NCI-H1436 (cell line): ENCODE results near the gene PSMB11.

Experiments
- DNase-seq: peaks from one replicate; lab custom pipeline; 2025; lab: John Stamatoyannopoulos, UW

Gene PSMB11

GRCh38 chr14:23060536-23061260, 18.7 kb downstream of the PSMB11 start:
- DNase-seq, result no peak

DNA sequence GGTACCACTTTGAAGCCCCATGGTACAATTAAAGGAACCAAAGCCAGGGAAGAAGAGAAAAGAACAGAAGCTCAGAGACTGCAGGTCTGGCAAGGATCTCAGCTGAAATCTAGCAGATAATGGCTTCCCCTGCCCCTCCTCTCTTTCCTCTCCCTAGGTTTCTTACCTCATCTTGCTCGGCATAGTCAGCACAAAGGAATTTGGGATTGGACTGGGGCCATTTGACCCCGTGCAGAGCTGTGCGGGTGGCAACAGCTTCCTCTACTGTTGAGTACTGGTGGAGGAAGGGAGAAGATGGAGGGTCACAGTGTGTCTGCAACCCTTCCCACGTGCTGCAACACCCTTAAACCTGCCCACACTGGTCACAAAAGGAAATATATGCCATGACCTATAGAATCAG, 20.0 kb downstream of the PSMB11 start:
- DNase-seq, result no peak

- no peak for DNase-seq
These were observed 21.6 kb downstream of the PSMB11 start for GRCh38 chr14:23063601-23064000.

- no peak for DNase-seq
These were observed 24.4 kb downstream of the PSMB11 start for GRCh38 chr14:23066368-23066767.

DNA sequence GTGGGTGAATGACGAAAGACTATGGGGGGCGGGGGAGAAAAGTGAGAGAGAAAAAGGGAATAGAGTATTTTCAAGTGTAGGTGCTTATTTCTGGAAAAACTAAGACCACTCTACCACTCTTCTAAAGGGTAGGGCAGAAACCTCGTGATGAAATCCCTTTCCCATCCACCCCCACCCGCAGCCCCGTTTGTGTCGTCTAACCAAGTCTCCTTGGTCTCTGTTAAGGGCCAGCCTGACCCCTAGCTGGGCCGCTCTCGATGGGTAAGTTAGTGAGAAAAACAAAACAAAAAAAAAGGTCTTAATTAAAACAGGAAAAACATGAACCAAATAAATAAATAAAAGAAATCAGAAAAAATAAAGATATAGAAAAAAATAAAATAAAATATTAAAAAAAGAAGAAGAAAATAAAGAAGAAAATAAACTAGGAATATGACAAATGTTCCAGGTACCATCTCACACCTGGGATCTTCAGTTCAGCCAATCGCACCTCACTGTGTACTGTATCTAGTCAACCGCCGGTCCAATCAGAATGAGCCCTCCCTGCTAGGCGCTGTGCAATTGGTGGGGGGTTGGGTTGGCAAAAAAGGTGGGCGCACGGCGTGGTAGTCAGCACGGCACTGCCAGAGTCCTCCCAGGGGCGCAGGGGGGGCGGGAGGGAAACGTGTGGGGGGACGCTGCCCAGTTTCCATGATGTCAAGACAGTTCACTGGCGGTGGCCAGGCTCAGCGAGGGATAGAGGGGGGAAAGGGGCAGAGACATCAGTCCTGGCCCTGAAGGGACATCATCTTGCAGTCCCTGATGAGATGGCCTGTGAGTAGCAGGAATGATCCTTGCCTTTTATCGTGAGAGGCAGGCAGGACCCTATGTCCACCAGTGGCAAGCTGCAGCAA, 25.1 kb downstream of the PSMB11 start:
- no peak for DNase-seq

DNA sequence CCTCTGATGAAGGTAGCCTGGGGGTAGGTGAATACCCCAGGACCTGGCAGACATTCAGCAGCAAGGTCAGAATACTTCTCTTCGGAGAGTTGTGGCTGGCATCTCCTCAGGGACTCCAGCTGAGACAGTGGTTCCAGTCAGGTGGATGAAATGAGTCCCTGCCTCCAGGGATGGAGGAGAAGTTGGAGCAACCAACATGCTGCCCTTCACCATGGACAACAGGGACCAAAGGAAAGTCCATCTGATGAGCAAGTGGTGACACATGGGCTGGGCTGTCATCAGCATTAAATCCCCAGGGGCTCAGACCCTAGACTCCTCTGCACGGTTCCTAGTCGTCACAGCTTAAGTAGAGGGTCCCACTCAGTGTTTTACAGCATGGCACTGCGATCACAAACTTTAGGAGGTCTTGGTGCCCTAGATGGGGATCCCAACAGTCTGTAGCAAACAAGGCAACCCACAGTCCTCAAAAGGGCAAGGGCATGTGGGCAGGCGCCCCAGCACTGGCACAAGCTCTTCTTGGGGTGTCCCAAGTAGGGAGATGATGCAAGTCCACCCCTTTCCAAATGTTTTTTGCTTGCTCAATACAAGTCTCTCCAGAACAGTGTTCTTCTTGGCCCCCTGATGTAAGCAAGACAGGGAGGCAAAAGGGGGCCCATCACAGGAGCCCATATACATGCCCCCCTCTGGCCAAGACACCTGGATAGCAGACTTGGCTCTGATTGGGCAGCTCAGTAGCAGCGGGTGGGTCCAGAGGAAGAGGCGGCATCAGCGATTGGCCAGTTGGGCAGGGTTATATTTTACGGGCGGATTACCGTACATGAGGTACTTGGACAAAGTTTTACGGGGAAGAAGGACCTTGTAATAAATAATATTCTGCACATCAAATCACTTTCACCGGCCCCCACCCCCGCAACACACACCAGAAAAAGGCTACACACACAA, 26.1 kb downstream of the PSMB11 start:
- no peak for DNase-seq

- DNase-seq, result no peak
These were observed 26.9 kb downstream of the PSMB11 start for GRCh38 chr14:23068789-23069412.

GRCh38 chr14:23069413-23069806, 27.4 kb downstream of the PSMB11 start:
- DNase-seq, result no peak

DNA sequence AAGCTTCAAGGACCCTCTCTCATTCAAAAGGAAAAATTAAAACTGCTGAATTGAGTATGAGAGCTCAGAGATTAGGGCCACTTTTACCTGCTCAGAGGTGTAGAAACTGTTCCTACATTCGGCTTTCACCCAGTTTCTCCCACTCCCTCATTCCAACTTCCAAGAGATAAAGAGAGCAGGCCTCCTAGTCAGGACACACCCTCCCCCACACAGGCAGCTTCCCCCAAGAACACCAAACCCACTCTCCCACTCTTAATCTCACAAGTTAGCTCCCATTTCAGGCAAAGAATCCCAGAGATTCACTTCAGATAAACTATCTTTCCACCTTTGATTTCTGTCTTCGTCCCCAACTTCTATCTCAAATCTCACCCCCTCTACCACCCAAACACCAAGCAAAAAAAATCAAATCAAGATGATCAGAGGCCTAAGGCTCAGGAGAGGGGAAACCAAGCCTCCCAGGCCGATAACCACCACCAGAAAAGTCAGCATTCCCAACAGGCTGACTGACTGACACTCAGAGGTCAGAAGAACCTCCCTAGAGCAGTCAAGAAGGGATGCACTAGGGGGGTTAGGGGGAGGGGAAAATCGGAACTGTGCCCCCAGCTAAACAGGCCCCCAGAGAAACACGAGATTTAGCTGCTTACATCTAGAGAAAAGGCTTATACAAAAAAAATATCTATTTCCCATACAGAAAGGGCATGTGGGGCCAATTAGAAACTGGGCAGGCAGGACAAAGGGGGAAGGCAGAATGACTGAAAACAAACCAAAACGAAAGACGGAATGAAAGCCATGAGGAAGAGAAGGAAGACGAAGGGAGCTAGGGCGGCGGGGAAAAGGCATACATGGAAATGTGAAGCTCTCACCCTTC, 28.5 kb downstream of the PSMB11 start:
- no peak for DNase-seq

DNA sequence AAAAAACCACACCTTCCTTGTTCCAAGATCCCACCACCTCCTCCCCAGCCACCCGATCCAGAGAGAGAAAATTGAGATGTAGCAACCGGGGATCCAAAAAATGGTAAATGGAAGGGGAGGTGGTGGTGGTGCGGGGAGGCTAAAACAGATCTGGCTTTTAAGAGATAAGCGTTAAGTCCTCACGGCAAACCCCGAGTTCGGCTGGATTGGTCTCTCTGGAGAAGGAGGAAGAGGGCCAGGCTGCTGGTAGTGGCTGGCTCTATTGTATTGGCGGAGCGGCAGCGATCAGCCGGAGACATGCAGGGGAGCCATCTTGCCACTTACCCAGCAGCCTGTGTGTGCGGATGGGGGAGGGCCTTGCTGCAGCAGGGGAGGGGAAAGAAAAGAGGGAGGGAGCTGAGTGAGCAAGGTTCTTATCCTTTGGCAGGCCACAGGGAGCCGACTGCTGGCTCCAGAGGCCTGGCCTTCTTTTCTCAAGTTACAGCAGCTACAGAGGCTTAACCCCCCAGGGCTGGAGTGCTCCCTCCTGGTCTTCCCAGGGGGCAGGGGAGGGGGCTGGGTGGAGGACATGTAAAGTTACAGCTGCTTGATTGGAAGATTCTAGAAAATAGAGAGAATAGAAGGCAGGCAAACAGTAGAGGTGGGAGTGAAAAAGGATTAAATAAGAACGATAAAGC, 29.4 kb downstream of the PSMB11 start:
- DNase-seq, result no peak

- no peak for DNase-seq
These were observed 30.0 kb downstream of the PSMB11 start for GRCh38 chr14:23071921-23072539.

DNA sequence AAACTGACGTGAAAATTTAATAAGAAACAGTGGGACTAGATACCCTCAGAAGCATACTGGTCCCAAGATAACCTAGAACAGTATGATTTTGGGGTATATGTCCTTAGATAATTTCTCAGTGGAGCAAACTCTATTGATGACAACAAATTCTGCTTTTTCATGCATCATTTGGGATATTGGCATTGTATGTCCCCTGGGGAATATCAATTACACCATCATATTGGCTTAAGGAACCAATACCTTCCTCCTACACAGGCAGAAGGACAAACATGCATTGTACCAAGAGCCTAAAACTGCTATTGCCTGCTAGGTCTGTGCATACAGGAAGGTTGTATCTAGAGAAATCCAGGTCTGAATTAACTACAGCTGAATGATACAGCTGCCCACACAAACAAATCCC, 32.9 kb downstream of the PSMB11 start:
- no peak for DNase-seq

GRCh38 chr14:23076785-23077408, 34.9 kb downstream of the PSMB11 start:
- DNase-seq, result no peak

DNA sequence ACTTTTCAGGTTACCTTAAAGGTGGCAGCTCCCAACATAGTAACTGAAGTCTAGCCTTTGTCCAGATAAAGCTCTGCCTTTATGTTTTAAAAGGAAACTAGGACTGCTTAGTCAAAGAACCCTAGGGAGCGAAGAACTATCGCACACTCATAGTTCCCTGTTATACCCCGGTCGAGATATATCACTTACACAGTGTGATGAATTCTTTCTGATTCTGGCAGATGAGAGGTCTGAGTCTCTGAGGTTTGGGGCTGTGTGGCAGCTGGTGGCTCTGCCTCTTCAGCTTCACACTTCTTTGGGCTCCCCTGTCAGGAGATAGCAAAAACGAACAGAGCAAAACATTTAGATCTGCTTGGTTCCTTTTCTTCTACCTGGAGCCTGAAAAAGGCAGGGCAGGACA, 36.0 kb downstream of the PSMB11 start:
- DNase-seq, result no peak

DNA sequence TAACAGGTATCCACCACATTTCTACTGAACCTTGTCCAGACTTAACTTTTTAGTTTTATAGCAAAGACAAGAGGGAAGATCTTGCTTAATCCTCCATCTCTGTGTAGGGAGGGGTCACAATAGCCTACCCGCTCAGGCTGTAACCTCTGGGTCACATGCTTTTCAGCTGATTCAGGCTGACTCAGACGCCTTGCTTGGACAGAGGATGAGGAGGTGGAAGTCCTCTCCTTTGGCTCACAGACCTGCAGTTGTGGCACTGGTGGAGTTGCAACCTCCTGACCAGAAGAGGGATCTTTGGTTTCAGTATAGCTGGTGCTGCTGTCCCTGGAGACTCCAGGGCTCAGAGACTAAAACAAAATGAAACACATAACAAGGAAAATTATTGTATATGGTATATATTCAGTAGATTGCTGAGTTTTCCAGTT, 36.7 kb downstream of the PSMB11 start:
- DNase-seq, result no peak

GRCh38 chr14:23079716-23080115, 37.7 kb downstream of the PSMB11 start:
- no peak for DNase-seq

DNA sequence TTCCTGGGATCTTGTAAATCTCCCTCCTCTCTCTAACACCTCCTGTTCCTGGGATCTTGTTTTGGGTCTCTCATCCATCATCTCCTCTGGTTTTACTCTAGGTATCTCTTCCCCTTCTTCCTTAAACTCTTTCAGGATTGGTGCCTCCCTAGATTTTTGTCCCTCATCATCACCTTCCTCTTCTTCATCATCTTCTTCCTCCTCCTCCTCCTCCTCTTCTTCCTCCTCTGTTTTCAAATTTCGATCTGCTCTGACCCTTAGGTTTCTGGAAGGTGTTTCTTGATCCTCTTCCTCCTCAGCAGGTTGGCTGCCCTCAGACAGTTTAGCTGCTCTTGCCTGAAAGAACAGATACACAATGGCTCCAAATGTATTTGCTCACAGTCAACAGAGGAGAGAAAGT, 38.5 kb downstream of the PSMB11 start:
- DNase-seq, result no peak

- no peak for DNase-seq
These were observed 43.4 kb downstream of the PSMB11 start for GRCh38 chr14:23085458-23085857.

DNA sequence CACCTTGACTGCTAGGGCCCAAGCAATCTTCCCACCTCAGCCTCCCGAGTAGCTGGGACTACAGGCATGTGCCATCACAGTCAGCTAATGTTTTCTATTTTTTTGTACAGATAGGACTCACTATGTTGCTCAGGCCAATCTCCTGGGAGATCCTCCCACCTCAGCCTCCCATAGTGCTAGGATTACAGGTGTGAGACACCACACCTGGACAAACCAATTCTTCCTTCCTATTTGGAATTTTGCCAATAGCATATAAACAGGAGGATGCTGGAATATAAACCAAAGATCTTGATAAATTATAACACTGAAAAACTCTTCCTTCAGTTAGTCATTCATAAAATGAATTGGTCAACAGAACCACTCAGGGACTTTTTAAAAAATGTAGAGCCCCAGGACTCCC, 44.6 kb downstream of the PSMB11 start:
- DNase-seq, result no peak
